GM19099 (cell line): ENCODE data around the gene EDC3.

ENCODE experiments used
- POLR2A ChIP-seq: IDR thresholded peaks from 3 replicates; pipeline ENCODE4 v1.6.1; 2011; ENCODE audit warnings: low read depth; ENCODE audit not compliant: insufficient read length; ENCODE audit errors: extremely low read depth

The EDC3 gene

GRCh38 chr15:74636984-74637383 lies 58.8 kb downstream of the EDC3 start:
- TF ChIP-seq POLR2A, result no peak

GRCh38 chr15:74635228-74635627 lies 60.6 kb downstream of the EDC3 start:
- no peak for TF ChIP-seq POLR2A

- TF ChIP-seq POLR2A, result no peak
Measured at GRCh38 chr15:74633781-74634180, 62.0 kb downstream of the EDC3 start.

- TF ChIP-seq POLR2A, result no peak
Measured at GRCh38 chr15:74632601-74633000, 63.2 kb downstream of the EDC3 start.

GRCh38 chr15:74631935-74632560 lies 63.8 kb downstream of the EDC3 start:
- TF ChIP-seq POLR2A, result no peak

- TF ChIP-seq POLR2A, result no peak
Measured at GRCh38 chr15:74631408-74631807, 64.4 kb downstream of the EDC3 start.

GRCh38 chr15:74631087-74631385 lies 64.8 kb downstream of the EDC3 start:
- TF ChIP-seq POLR2A, result no peak

- no peak for TF ChIP-seq POLR2A
Measured at GRCh38 chr15:74630284-74631086, 65.3 kb downstream of the EDC3 start.

- no peak for TF ChIP-seq POLR2A
Measured at GRCh38 chr15:74628949-74629348, 66.9 kb downstream of the EDC3 start.

GRCh38 chr15:74628199-74628598 lies 67.6 kb downstream of the EDC3 start:
- no peak for TF ChIP-seq POLR2A

- TF ChIP-seq POLR2A, result no peak
Measured at GRCh38 chr15:74627766-74628165, 68.1 kb downstream of the EDC3 start.

- no peak for TF ChIP-seq POLR2A
Measured at GRCh38 chr15:74626752-74627692, 68.8 kb downstream of the EDC3 start.

- no peak for TF ChIP-seq POLR2A
Measured at GRCh38 chr15:74626336-74626735, 69.5 kb downstream of the EDC3 start.

GRCh38 chr15:74625693-74626092 lies 70.1 kb downstream of the EDC3 start:
- no peak for TF ChIP-seq POLR2A

- no peak for TF ChIP-seq POLR2A
Measured at GRCh38 chr15:74624020-74624602, 71.7 kb downstream of the EDC3 start.

- TF ChIP-seq POLR2A, result no peak
Measured at GRCh38 chr15:74622758-74623157, 73.1 kb downstream of the EDC3 start.

GRCh38 chr15:74621936-74622335 lies 73.9 kb downstream of the EDC3 start:
- no peak for TF ChIP-seq POLR2A
